RKO (cell line): ENCODE data around the gene GFPT1.
A peak's percentile ranks its signal among the peaks of the same experiment; 100 is the strongest.

Source experiments
- DNase-seq: peaks from one replicate; pipeline ENCODE4 v3.0.0-alpha.2; 2016; ENCODE audit warnings: low spot score

The GFPT1 gene

GRCh38 chr2:69316550-69316949 lies 70.5 kb downstream of the GFPT1 start:
- DNase-seq, result no peak

GRCh38 chr2:69315160-69315761 lies 71.8 kb downstream of the GFPT1 start:
- DNase-seq, result no peak

- DNase-seq, result no peak
Observed at GRCh38 chr2:69311024-69311416, 76.0 kb downstream of the GFPT1 start.

GRCh38 chr2:69310111-69311023 lies 76.7 kb downstream of the GFPT1 start:
- no peak for DNase-seq

- DNase-seq, result no peak
Observed at GRCh38 chr2:69309351-69310110, 77.5 kb downstream of the GFPT1 start.

GRCh38 chr2:69308338-69308737 lies 78.7 kb downstream of the GFPT1 start:
- no peak for DNase-seq

- DNase-seq, result no peak
Observed at GRCh38 chr2:69307579-69308064, 79.4 kb downstream of the GFPT1 start.

- DNase-seq, result peak; percentile 63
Observed at GRCh38 chr2:69306822-69307578, 80.0 kb downstream of the GFPT1 start.

- no peak for DNase-seq
Observed at GRCh38 chr2:69306393-69306821, 80.6 kb downstream of the GFPT1 start.

- DNase-seq, result no peak
Observed at GRCh38 chr2:69305712-69306392, 81.2 kb downstream of the GFPT1 start.

GRCh38 chr2:69305166-69305565 lies 81.9 kb downstream of the GFPT1 start:
- no peak for DNase-seq

- no peak for DNase-seq
Observed at GRCh38 chr2:69304656-69305055, 82.4 kb downstream of the GFPT1 start.

- DNase-seq, result no peak
Observed at GRCh38 chr2:69300650-69301049, 86.4 kb downstream of the GFPT1 start.

- DNase-seq, result no peak
Observed at GRCh38 chr2:69299772-69300516, 87.1 kb downstream of the GFPT1 start.

- no peak for DNase-seq
Observed at GRCh38 chr2:69298862-69299261, 88.2 kb downstream of the GFPT1 start.

- DNase-seq, result peak; percentile 46
Observed at GRCh38 chr2:69298261-69298660, 88.8 kb downstream of the GFPT1 start.

GRCh38 chr2:69297216-69297615 lies 89.8 kb downstream of the GFPT1 start:
- no peak for DNase-seq

GRCh38 chr2:69296421-69296820 lies 90.6 kb downstream of the GFPT1 start:
- DNase-seq, result no peak

GRCh38 chr2:69292256-69292655 lies 94.8 kb downstream of the GFPT1 start:
- no peak for DNase-seq

GRCh38 chr2:69291721-69292120 lies 95.3 kb downstream of the GFPT1 start:
- no peak for DNase-seq
